HG03521 (cell line): ENCODE measurements around the gene LEKR1.

ENCODE experiments used
- ATAC-seq: cut with Tn5 transposase; IDR thresholded peaks from one replicate; pipeline ENCODE4 v1.9.1; 2021; ENCODE audit warnings: mild to moderate bottlenecking, moderate library complexity; ENCODE audit not compliant: unreplicated experiment

LEKR1 gene

DNA sequence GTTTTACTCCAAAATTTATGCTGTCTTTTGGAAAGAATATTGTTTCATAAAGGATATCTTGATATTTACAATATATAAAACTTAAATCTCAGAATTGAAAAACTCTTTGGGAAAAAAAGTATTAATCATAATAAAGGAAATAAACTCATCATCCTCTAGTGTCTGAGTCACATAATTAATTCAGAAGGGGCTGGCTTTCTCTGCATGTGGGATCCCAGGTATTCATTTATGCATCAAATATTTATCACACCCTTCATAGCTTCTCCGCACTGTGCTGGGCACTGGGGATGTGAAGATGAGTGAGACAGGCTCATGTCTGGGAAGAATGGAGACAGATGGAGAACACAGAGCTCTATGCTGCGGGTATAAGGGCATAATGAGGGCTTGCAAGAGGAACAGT lies 268.1 kb downstream of the LEKR1 start:
- no peak for ATAC-seq

DNA sequence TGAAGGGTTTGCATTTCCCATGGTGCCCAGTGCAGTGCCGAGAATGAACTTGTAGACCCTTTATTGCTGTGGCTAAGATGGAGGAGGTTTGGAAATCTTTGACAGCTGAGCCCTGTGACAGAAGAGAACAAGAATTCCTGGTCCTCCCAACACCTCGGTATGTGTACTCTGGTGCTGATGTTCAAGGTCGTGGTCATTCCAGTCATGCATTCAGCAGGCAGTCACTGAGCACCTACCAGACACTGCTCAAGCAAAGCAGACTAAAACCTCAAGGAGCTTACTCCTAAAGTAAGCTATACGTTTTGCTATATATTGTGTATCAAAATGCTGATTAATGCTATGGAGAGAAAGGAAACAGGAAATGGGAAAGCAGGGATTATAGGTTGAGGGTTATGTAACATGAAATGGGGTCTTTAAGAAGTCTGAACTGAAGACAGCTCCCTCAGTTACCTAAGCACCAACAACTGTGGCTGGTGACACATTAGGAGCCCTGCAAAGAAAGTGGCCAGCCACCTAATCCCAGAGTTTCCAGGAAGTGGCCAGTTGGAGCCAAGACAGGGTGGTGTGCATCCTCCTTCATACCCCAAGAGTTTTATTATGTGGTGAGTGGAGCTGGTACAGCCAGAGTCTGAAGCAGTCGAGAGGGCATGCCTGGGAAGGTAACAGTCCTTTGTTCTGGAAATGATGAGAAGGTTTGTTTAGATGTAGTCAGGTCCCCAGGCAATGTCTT lies 268.8 kb downstream of the LEKR1 start:
- no peak for ATAC-seq
